Thyroid gland (tissue), 4 donors: Measurements from ENCODE around the gene SMC1A. TPM values are rescaled to one million over a fixed set of nuclear protein-coding genes. Genes with fewer than 3 reads are reported as not detected.

ENCODE experiments used
- DNase-seq, 2 donors: peaks; one replicate each; pipeline ENCODE4 v3.0.0-alpha.2; 2019
- H3K27ac ChIP-seq, 3 donors: fragments of 200-600 bp; sonication (generic); 1 replicate in 2 of 3; 2 replicates in 1 of 3; pipeline ENCODE4 v1.5.1; 2016 to 2019; ENCODE audit warnings: mild to moderate bottlenecking in 1 of 3, moderate library complexity in 1 of 3
- H3K27me3 ChIP-seq: fragments of 200-600 bp; sonication (generic); one replicate; pipeline ENCODE4 v1.5.1; 2019
- H3K36me3 ChIP-seq, 2 donors: fragments of 200-600 bp; sonication (generic); one replicate each; pipeline ENCODE4 v1.5.1; 2016 to 2019
- H3K4me1 ChIP-seq, 2 donors: fragments of 200-600 bp; sonication (generic); one replicate each; pipeline ENCODE4 v1.5.1; 2017 to 2019
- H3K4me3 ChIP-seq, 3 donors: fragments of 200-600 bp; sonication (generic); replicated peaks in 1 of 3; 1 replicate in 2 of 3; 2 replicates in 1 of 3; pipeline ENCODE4 v1.5.1; 2016; ENCODE audit warnings: mild to moderate bottlenecking in 1 of 3
- H3K9me3 ChIP-seq: fragments of 200-600 bp; sonication (generic); one replicate; pipeline ENCODE4 v1.5.1; 2017
- POLR2A ChIP-seq, 2 donors: fragments of 450-650 bp; IDR thresholded peaks; one replicate each; pipeline ENCODE4 v1.6.1; 2017; ENCODE audit warnings: antibody characterized with exemption in 2 of 2, mild to moderate bottlenecking in 2 of 2, moderate library complexity in 1 of 2
- WGBS, 2 donors: methylation state at CpG; one replicate each; pipeline ENCODE4 v1.1.5; 2017; 5-methylcytosine and 5-hydroxymethylcytosine counted together
- intact Hi-C: fragments of 100-400 bp; cut with DNase I; formaldehyde crosslinking; loops from one replicate; pipeline ENCODE4 v1.15.1; 2023
- total RNA-seq, 4 donors: library from RNA; depleted of rRNA; stranded (reverse); fragments of >200 nt; gene quantifications; one replicate each; pipeline ENCODE4 v1.2.3, GENCODE V29; 2016
- TF ChIP-seq, protein P1 (sequence below), 6 experiments: fragments of 200-600 bp in 3 of 6; fragments of 450-650 bp in 3 of 6; sonication (generic) in 3 of 6; IDR thresholded peaks; one replicate each; pipeline ENCODE4 v1.5.1; 2016 to 2019; ENCODE audit warnings: antibody characterized with exemption in 6 of 6, mild to moderate bottlenecking in 2 of 6, inconsistent platforms in 1 of 6, moderate library complexity in 1 of 6

SMC1A gene
- total RNA-seq, 4 donors from 2014 or later = 35.0 to 43.7 (median 36.9) TPM

DNA sequence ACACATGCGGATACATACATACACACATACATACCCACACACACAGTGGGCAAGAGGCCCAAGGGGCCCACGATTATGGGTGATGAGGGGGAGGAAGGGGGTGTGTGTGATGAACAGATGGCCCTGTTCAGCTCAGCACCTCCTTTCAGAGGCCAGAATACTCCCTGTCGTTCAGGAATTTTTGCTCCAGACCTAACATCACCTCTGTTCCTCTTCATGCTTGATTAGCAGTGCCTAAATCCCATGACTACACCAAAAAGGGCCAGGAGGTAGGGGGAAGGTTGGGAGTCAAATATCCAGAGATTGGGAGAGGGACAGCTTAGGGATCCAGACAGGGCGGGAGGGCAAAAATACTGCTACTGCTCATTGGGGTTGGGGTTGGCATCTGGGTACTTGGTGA, 42.7 kb downstream of the SMC1A start:
- no peak for DNase-seq
- no peak for TF ChIP-seq POLR2A (IDR thresholded peaks at IDR 0.05)
- TF ChIP-seq, protein P1, sequence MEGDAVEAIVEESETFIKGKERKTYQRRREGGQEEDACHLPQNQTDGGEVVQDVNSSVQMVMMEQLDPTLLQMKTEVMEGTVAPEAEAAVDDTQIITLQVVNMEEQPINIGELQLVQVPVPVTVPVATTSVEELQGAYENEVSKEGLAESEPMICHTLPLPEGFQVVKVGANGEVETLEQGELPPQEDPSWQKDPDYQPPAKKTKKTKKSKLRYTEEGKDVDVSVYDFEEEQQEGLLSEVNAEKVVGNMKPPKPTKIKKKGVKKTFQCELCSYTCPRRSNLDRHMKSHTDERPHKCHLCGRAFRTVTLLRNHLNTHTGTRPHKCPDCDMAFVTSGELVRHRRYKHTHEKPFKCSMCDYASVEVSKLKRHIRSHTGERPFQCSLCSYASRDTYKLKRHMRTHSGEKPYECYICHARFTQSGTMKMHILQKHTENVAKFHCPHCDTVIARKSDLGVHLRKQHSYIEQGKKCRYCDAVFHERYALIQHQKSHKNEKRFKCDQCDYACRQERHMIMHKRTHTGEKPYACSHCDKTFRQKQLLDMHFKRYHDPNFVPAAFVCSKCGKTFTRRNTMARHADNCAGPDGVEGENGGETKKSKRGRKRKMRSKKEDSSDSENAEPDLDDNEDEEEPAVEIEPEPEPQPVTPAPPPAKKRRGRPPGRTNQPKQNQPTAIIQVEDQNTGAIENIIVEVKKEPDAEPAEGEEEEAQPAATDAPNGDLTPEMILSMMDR (IDR thresholded peaks at IDR 0.05) = no peak
- 67 to 72% methylated on average over 4 of the region's 4 CpGs for WGBS, 2 donors
- H3K36me3 ChIP-seq = peaks cover 39 to 45% of the 10 kb centered on the region in 2 donors
- intact Hi-C loops = no loop called here
- H3K27me3 ChIP-seq = no peaks in the 10 kb centered on the region
- no peaks in the 10 kb centered on the region for H3K4me1 ChIP-seq
- no peaks in the 10 kb centered on the region for H3K9me3 ChIP-seq
- no peak overlapping the region for H3K4me3 ChIP-seq
- no peak overlapping the region for H3K27ac ChIP-seq

DNA sequence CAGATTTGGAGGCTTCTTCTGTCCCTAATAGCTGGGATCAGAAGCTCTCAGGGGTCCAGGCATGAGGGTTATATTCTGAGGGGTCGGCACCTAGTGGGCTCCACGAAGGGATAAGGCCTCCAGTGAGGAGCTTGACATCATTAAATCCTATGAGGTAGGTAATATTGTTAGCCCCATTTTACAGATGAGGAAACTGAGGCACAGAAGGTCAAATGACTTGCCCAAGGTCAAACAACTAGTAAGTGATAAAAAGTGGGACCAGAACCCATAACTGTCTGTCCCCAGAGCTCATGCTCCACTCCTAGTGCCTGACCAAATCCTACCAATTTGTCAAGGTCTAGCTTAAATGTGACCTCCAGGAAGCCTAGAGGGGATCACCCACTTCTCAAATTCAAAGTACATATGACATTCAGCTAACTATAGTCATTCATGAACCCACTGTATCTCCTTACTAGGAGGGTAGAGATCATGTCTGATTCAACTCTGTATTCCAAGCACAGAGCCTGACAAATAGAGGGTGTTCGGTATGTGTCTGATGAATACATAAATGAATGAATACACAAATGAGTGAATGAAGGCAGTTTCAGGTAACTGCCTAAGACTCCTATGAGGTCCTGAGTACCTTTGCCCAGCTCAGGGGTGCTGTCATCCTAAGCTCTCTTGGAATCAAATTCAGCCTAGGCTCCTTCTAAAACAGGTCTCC, 43.3 kb downstream of the SMC1A start:
- intact Hi-C loops = no loop called here
- TF ChIP-seq, protein P1 (IDR thresholded peaks at IDR 0.05) = no peak
- TF ChIP-seq POLR2A (IDR thresholded peaks at IDR 0.05) = no peak
- no peak for DNase-seq
- Histone ChIP-seq H3K36me3 (peaks cover 39 to 40% of the 10 kb centered on the region in 2 donors), H3K27me3 (no peaks in the 10 kb centered on the region), H3K4me3 (no peak overlapping the region), H3K27ac (no peak overlapping the region), H3K4me1 (no peaks in the 10 kb centered on the region), H3K9me3 (no peaks in the 10 kb centered on the region)
- 97 to 100% methylated on average over 1 to 3 of the region's 3 CpGs for WGBS, 2 donors

DNA sequence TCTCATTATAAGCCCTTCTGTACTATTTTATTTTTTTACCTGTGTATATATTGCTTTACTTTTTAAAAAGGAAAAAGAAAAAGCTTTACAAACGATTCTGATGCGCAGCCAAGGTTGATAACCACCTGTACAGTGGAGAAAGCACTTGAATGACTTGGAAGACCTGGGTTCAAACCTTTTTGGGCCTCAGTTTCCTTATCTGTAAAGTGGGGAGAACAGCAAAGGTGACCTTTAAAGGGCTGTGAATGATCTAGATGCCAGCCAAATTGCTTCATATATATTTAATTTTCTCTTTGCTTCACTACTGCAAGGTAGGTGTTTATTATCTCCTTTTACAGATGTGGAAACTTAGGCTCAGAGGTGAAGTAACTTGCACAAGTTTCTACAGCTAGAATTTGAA, 45.0 kb downstream of the SMC1A start:
- TF ChIP-seq, protein P1 (IDR thresholded peaks at IDR 0.05) = no peak
- TF ChIP-seq POLR2A (IDR thresholded peaks at IDR 0.05) = no peak
- DNase-seq = no peak
- no peak overlapping the region for H3K4me3 ChIP-seq
- H3K9me3 ChIP-seq = no peaks in the 10 kb centered on the region
- H3K27ac ChIP-seq = no peak overlapping the region
- intact Hi-C loops = no loop called here
- no peaks in the 10 kb centered on the region for H3K4me1 ChIP-seq
- peaks cover 31 to 33% of the 10 kb centered on the region in 2 donors for H3K36me3 ChIP-seq
- no peaks in the 10 kb centered on the region for H3K27me3 ChIP-seq
- 94 to 100% methylated on average over 2 of the region's 2 CpGs for WGBS, 2 donors

DNA sequence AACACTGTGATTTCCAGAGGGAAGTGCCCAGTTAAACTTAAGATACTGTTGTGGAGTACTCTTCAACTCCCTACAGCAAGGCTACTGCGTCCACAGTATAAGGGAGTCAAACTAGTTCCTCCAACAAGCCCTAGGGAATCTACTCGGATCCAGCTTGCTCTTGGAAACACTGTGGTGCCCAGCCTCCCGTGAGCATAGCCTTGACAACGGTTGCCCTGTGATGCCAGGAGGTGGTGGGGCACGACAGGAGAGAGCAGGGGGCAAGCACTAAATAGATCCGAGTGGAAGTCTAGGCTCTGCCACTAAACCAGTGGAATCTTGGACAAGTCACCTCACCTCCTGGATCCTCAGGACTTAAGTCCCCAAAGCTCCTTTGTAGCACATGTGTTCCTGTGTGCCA, 45.6 kb downstream of the SMC1A start:
- peaks cover 26 to 28% of the 10 kb centered on the region in 2 donors for H3K36me3 ChIP-seq
- H3K4me1 ChIP-seq = no peaks in the 10 kb centered on the region
- TF ChIP-seq, protein P1 (IDR thresholded peaks at IDR 0.05) = no peak
- TF ChIP-seq POLR2A (IDR thresholded peaks at IDR 0.05) = no peak
- H3K27ac ChIP-seq = no peak overlapping the region
- no peak overlapping the region for H3K4me3 ChIP-seq
- 53 to 100% methylated on average over 1 to 3 of the region's 6 CpGs for WGBS, 2 donors
- H3K27me3 ChIP-seq = no peaks in the 10 kb centered on the region
- no peak for DNase-seq
- intact Hi-C loops = no loop called here
- H3K9me3 ChIP-seq = no peaks in the 10 kb centered on the region

DNA sequence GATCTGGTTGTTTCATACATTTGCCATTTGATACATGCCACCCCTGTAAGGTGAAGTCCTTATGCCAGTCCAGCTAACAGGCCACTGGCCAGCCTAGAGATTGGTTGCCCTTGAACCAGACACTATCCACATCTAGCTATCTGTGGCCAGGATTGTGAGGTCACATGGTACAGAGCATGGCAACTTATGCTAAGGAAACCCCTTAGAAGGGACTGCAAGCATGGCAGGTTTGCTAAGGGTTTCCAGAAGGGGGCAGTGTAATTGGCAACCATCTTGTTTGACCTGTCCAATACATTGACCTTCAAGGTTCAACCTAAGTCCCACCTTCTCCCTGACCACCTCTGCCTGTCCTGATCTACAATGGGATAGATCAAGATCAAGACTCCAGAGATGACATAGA, 47.5 kb downstream of the SMC1A start:
- H3K4me1 ChIP-seq = no peaks in the 10 kb centered on the region
- no peaks in the 10 kb centered on the region for H3K27me3 ChIP-seq
- H3K27ac ChIP-seq = no peak overlapping the region
- H3K4me3 ChIP-seq = no peak overlapping the region
- intact Hi-C loops = no loop called here
- DNase-seq = no peak
- TF ChIP-seq, protein P1 (IDR thresholded peaks at IDR 0.05) = no peak
- no peak for TF ChIP-seq POLR2A (IDR thresholded peaks at IDR 0.05)
- H3K9me3 ChIP-seq = no peaks in the 10 kb centered on the region
- peaks cover 7 to 13% of the 10 kb centered on the region in 2 donors for H3K36me3 ChIP-seq
